DOHH2 (cell line): Measurements from ENCODE around the gene ADAM11.

Experiments
- H3F3A ChIP-seq: fragments of 200-600 bp; sonication (generic), shearing (Covaris generic); 2 replicates; pipeline ENCODE4 v1.6.0; 2016; ENCODE audit warnings: antibody characterized with exemption, mild to moderate bottlenecking; ENCODE audit not compliant: control insufficient read depth, insufficient read depth
- H3K27ac ChIP-seq: fragments of 200-600 bp; sonication (generic); 2 replicates; pipeline ENCODE4 v1.5.1; 2014; ENCODE audit warnings: low read depth, mild to moderate bottlenecking, low read length, moderate library complexity
- H3K27me3 ChIP-seq: fragments of 200-600 bp; sonication (generic); 2 replicates; pipeline ENCODE4 v1.6.1; 2014; ENCODE audit warnings: mild to moderate bottlenecking, low read length, mixed read lengths; ENCODE audit not compliant: control insufficient read depth
- H3K36me3 ChIP-seq: fragments of 200-600 bp; sonication (generic); 2 replicates; pipeline ENCODE4 v1.6.1; 2014; ENCODE audit warnings: mild to moderate bottlenecking, low read length, moderate library complexity, mixed read lengths; ENCODE audit not compliant: control insufficient read depth
- H3K4me1 ChIP-seq: fragments of 200-600 bp; sonication (generic); 2 replicates; pipeline ENCODE4 v1.6.1; 2014; ENCODE audit warnings: mild to moderate bottlenecking, low read length, mixed read lengths; ENCODE audit not compliant: control insufficient read depth
- H3K4me2 ChIP-seq: fragments of 200-600 bp; sonication (generic); 2 replicates; pipeline ENCODE4 v1.6.0; 2014; ENCODE audit warnings: mild to moderate bottlenecking, low read length, moderate library complexity
- H3K4me3 ChIP-seq: fragments of 200-600 bp; sonication (generic); 2 replicates; pipeline ENCODE4 v1.5.1; 2014; ENCODE audit warnings: mild to moderate bottlenecking, low read length, mixed read lengths
- H3K79me2 ChIP-seq: fragments of 200-600 bp; sonication (generic); 2 replicates; pipeline ENCODE4 v1.6.1; 2014; ENCODE audit warnings: mild to moderate bottlenecking, low read length, mixed read lengths; ENCODE audit not compliant: control insufficient read depth
- H3K9me2 ChIP-seq: fragments of 200-600 bp; sonication (generic); replicated peaks from 2 replicates; pipeline ENCODE4 v1.6.1; 2014; ENCODE audit warnings: mild to moderate bottlenecking, low read length, mixed read lengths; ENCODE audit not compliant: control insufficient read depth
- H3K9me3 ChIP-seq: fragments of 200-600 bp; sonication (generic); 2 replicates; pipeline ENCODE4 v1.6.1; 2014; ENCODE audit warnings: antibody characterized with exemption, low read length, mixed read lengths; ENCODE audit not compliant: control insufficient read depth, insufficient read depth
- H4K20me1 ChIP-seq: fragments of 200-600 bp; sonication (generic); 2 replicates; pipeline ENCODE4 v1.6.0; 2014; ENCODE audit warnings: low read depth, mild to moderate bottlenecking, antibody characterized with exemption, low read length, moderate library complexity; ENCODE audit not compliant: control insufficient read depth, insufficient read depth
- CTCF ChIP-seq: fragments of 200-600 bp; sonication (generic); IDR thresholded peaks from one replicate; pipeline ENCODE4 v1.5.1; 2014; ENCODE audit warnings: antibody characterized with exemption, mild to moderate bottlenecking, low read depth, low read length; ENCODE audit not compliant: poor library complexity, severe bottlenecking
- EZH2phosphoT487 ChIP-seq: fragments of 200-600 bp; sonication (generic); IDR thresholded peaks from 2 replicates; pipeline ENCODE4 v1.6.1; 2017; ENCODE audit warnings: borderline replicate concordance, mild to moderate bottlenecking, antibody characterized with exemption, low read length, moderate library complexity, mixed read lengths

Gene ADAM11

GRCh38 chr17:44797802-44798201 is 39.0 kb downstream of the ADAM11 start:
- Histone ChIP-seq H3K36me3 (peaks cover 41% of the 10 kb centered on the region), H3K4me2 (no peak overlapping the region), H3K79me2 (peaks cover 6% of the 10 kb centered on the region; the same call in 1 of the 2 replicates), H3K4me1 (no peaks in the 10 kb centered on the region), H3K9me2 (no peaks in the 10 kb centered on the region), H3K27me3 (no peaks in the 10 kb centered on the region), H3K9me3 (no peaks in the 10 kb centered on the region), H3F3A (0 out of 2 replicates have a peak, but pooled peaks cover 5% of the 10 kb centered on the region), H3K27ac (no peak overlapping the region), H4K20me1 (0 out of 2 replicates have a peak, but pooled peaks cover 4% of the 10 kb centered on the region), H3K4me3 (no peak overlapping the region)
- no peak for TF ChIP-seq EZH2phosphoT487
- TF ChIP-seq CTCF, result no peak

- H3K36me3 ChIP-seq, result peaks cover 46% of the 10 kb centered on the region
- H3K79me2 ChIP-seq, result peaks cover 6% of the 10 kb centered on the region; the same call in 1 of the 2 replicates
Measured at GRCh38 chr17:44798356-44798755, 39.6 kb downstream of the ADAM11 start.

GRCh38 chr17:44801880-44802279 is 43.1 kb downstream of the ADAM11 start:
- H3K9me3 ChIP-seq, result no peaks in the 10 kb centered on the region
- H3K27me3 ChIP-seq, result no peaks in the 10 kb centered on the region
- H3K36me3 ChIP-seq, result peaks cover 81% of the 10 kb centered on the region
- no peaks in the 10 kb centered on the region for H3K9me2 ChIP-seq
- H4K20me1 ChIP-seq, result no peaks in the 10 kb centered on the region
- H3K4me2 ChIP-seq, result no peak overlapping the region
- H3F3A ChIP-seq, result 0 out of 2 replicates have a peak, but pooled peaks cover 2% of the 10 kb centered on the region
- no peak for TF ChIP-seq CTCF
- TF ChIP-seq EZH2phosphoT487, result no peak
- H3K4me1 ChIP-seq, result no peaks in the 10 kb centered on the region
- no peak overlapping the region for H3K27ac ChIP-seq
- peaks cover 24% of the 10 kb centered on the region for H3K79me2 ChIP-seq
- no peak overlapping the region for H3K4me3 ChIP-seq

More at GRCh38 chr17:44798356-44798755, 39.6 kb downstream of the ADAM11 start:
- TF ChIP-seq EZH2phosphoT487 (no peak), CTCF (no peak)
- no peaks in the 10 kb centered on the region for H3K9me3 ChIP-seq
- no peaks in the 10 kb centered on the region for H3K27me3 ChIP-seq
- 0 out of 2 replicates have a peak, but pooled peaks cover 5% of the 10 kb centered on the region for H3F3A ChIP-seq
- no peaks in the 10 kb centered on the region for H3K4me1 ChIP-seq
- no peaks in the 10 kb centered on the region for H3K9me2 ChIP-seq
- no peak overlapping the region for H3K27ac ChIP-seq
- 0 out of 2 replicates have a peak, but pooled peaks cover 4% of the 10 kb centered on the region for H4K20me1 ChIP-seq
- H3K4me2 ChIP-seq, result no peak overlapping the region
- no peak overlapping the region for H3K4me3 ChIP-seq
